DOHH2 (cell line): ENCODE data around the gene EMB.

Source experiments
- CTCF ChIP-seq: fragments of 200-600 bp; sonication (generic); IDR thresholded peaks from one replicate; pipeline ENCODE4 v1.5.1; 2014; ENCODE audit warnings: antibody characterized with exemption, mild to moderate bottlenecking, low read depth, low read length; ENCODE audit not compliant: poor library complexity, severe bottlenecking
- EZH2phosphoT487 ChIP-seq: fragments of 200-600 bp; sonication (generic); IDR thresholded peaks from 2 replicates; pipeline ENCODE4 v1.6.1; 2017; ENCODE audit warnings: borderline replicate concordance, mild to moderate bottlenecking, antibody characterized with exemption, low read length, moderate library complexity, mixed read lengths

- TF ChIP-seq CTCF (no peak), EZH2phosphoT487 (no peak)
These were observed 6.1 kb upstream of the EMB start for GRCh38 chr5:50447228-50447627.
